Measurements from ENCODE around the gene IL1RAPL2.

GRCh38 chrX:105114554-105115130 lies 548.6 kb downstream of the IL1RAPL2 start:
- TF ChIP-seq CTCF (IDR thresholded peaks at IDR 0.05 in 4 of 5, conservative IDR thresholded peaks at IDR 0.05 in 1 of 5) (no peak), POLR2A (IDR thresholded peaks at IDR 0.05) (no peak)
